GM18858 (cell line): ENCODE results near the gene UNC13D.
"Not testable (repeated sequence)": the region's sequence is repeated elsewhere in the genome, so short reads cannot be mapped to it uniquely, and the experiment has no call there.

Experiments used
- ATAC-seq: cut with Tn5 transposase; IDR thresholded peaks from one replicate; pipeline ENCODE4 v1.9.1; 2021; ENCODE audit not compliant: unreplicated experiment

UNC13D gene

DNA sequence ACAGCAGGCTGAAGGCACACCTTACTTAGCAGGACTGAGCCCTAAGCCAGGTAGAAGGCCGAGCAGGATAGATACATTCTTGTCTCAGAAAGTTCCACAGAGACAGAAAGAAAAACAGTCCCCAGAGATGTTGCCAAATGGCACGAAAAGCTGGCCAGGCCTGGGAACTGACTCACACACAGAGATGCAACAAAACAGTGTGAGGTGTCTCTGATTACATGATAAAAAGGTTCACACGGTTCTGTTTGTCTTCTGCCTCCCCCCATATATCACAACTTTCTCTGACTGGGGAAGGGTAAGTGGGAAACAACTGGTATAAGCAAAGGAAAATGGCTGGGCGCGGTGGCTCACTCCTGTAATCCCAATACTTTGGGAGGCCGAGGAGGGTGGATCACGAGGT, 9.2 kb upstream of the UNC13D start:
- ATAC-seq, result no peak

GRCh38 chr17:75851693-75851991, 7.4 kb upstream of the UNC13D start:
- not testable (repeated sequence) for ATAC-seq

GRCh38 chr17:75850928-75851692, 6.9 kb upstream of the UNC13D start:
- ATAC-seq, result no peak

- ATAC-seq, result no peak
Measured at GRCh38 chr17:75849724-75850123, 5.5 kb upstream of the UNC13D start.

DNA sequence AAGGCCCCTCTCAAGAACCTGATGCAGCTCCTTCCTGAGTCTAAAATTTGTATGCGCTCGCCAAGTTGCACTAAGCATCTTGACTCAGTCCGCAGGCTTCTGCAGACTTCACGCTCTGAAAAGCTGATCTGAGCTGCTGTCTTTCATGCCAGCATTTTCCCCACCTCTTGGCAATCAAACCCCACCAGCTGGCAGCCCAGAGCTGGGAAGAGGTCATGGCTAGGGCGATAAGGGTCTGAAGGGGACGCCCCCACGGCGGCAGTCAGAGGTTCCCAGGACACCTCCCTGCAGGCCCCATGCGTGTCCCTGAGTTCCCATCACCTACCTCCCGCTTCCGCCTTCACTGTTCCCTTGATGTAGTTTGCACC, 5.1 kb upstream of the UNC13D start:
- no peak for ATAC-seq

- no peak for ATAC-seq
Measured at GRCh38 chr17:75848523-75849278, 4.5 kb upstream of the UNC13D start.

DNA sequence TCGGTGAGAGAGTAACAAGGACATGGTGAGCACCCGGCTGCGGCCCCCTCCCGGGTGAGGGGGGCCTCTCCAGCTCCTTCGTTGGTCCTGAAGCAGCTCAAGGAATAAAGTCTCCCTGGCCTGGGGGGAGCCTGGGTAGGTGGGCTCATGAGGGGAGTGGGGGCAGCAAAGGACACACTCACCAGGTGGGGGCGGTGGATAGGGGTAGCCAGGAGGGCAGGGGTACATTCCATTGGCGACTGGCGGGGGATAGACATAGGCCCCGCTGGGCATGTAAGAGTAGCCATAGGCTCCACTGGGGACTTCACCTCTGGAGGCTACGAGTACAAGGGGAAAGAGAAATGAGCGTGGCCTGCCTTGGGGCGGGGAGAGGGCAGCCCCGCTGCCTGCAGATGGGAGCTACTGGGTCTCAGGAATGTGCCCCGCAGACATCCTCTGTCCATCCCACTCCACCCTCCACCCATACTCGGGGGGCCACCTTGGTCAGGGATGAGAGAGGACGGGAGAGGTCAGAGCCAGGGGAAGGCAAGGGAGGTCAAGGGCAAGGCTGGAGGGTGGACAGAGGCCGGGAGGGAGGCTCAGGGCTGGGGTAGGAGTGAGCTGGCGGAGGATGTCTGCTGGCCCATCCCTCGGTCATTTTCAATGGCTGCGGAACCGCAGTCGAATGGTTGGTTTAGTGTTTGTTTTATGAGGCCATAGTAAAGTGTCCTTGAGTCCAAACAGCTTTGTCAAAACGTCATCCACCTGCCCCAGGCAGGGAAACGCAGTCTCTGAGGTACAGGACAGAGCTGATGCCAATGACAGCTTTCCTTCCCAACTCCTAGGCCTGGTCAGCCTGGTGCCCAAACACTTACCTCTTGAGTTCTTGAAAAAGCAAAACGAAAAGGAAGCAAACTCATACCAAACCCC, 3.7 kb upstream of the UNC13D start:
- ATAC-seq, result no peak

DNA sequence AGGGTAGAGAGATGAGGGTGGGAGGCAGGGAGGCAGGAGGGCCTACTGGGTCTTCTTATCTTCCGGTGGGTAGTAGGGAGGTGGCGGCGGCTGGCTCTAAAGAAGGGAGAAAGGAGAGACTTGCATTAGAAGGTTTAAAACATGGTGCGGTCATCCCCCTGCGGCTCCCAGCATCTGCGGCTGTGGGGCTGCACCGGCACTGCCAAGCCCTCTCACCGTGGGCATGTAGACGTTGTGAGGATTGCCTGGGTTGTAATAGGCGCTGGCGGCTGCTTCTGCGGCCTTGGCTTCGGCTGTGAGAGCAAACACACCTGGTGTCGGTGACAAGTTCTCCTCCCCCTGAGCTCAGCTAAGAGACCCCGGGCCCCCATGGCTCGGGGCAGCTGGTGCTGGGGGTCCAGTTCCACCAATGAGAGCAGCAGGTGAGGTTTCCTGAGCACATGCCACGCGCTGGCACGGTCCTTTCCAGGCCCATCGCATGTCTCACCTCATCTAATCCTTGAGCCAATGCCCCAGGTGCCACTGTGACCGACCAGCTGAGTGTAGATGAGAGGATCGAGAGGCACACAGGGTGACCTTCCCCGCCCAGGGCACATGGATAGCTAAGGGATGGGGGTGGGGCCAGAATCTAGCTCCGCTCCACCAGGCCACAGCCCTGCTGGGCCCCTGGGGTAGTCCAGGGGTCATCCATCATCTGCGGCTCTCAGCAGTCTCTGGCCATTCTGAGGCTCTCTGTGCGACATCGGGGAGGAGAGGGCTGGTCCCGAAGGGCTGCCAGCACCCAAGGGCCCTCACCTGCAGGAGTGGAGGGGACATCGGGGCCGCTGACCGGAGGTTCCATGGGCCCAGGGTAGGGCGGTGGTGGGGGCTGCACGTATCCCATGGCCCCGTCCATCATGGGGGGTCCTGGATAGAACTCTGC, 2.7 kb upstream of the UNC13D start:
- ATAC-seq, result no peak

- ATAC-seq, result no peak
Measured at GRCh38 chr17:75845933-75846691, 1.9 kb upstream of the UNC13D start.

GRCh38 chr17:75845058-75845711, 981 bp upstream of the UNC13D start:
- no peak for ATAC-seq

GRCh38 chr17:75844530-75845057, 390 bp upstream of the UNC13D start:
- no peak for ATAC-seq

- ATAC-seq, result no peak
Measured at GRCh38 chr17:75842963-75843576, 1.1 kb downstream of the UNC13D start.

DNA sequence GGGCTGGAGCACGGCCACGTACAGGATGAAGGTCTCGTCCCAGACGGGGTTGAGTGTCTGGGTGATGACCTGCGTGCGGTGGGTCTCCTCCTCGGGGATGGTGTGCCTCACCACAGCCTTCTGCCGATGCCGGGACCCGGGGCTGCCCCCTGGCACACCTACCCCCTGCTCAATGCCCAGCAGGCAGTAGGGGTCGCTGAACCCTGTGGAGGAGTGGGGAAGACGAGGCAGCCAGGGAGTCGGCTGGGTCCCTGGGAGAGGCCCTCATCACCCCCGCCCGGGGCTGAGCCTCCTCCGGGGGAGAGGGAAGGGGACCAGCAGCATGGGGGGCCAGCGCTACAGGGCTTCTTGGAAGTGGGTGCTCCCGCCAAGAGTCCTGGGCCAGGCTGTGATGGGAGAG, 1.8 kb downstream of the UNC13D start:
- no peak for ATAC-seq

DNA sequence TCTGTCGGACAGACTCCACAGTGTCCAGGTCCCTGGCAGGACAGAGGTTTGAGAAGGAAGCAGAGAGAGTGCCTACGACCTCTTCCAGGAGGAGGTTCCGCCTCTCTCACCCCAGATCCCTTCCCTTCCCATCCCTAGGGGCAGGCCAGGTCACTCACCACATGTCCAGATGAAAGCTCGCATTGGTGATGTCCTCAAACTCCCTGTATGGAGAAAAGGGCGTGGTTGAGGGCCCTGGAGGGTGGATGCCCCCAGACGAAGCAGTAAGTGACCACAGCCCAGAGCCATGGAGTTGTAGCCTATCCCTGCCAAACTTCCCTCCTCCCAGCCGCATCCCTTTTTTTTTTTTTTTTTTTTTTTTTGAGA, 3.4 kb downstream of the UNC13D start:
- ATAC-seq, result no peak

GRCh38 chr17:75839942-75840798, 4.0 kb downstream of the UNC13D start:
- no peak for ATAC-seq

DNA sequence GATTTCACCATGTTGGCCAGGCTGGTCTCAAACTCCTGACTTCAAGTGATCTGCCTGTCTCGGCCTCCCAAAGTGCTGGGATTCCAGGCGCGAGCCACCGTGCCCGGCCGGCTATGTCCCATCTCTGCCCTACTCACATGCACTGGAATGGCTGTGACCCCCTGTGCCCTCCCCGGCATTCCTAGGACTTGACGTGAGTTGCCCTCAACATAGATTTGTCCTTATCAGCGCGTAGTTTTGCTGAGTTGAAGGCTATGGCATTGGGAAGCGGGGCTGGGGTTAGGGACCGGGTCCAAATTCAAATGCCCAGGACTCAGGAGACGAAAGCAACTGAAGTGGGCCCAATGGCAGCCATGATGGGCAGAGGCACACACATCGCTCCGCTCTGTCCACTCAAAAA, 5.8 kb downstream of the UNC13D start:
- no peak for ATAC-seq

GRCh38 chr17:75837899-75838298, 6.3 kb downstream of the UNC13D start:
- no peak for ATAC-seq

GRCh38 chr17:75836605-75837004, 7.6 kb downstream of the UNC13D start:
- no peak for ATAC-seq
